HEK293 (cell line): ENCODE data around the gene SPECC1.
A peak's percentile ranks its signal among the peaks of the same experiment; 100 is the strongest.

Experiments used
- CTCF ChIA-PET: fragments of 350-600 bp; formaldehyde crosslinking; extraction: SDS; loops from one replicate; lab custom pipeline; 2021; ENCODE audit warnings: antibody characterized with exemption; lab: Yijun Ruan, JAX
- POLR2A ChIA-PET: fragments of 300-600 bp; formaldehyde crosslinking; extraction: SDS; loops from one replicate; lab custom pipeline; 2020; ENCODE audit warnings: antibody characterized with exemption, inconsistent platforms; lab: Yijun Ruan, JAX
- H3K27ac ChIP-seq: fragments of 200-500 bp; sonication (Bioruptor generic); 2 replicates; pipeline ENCODE4 v1.5.1; 2014; ENCODE audit warnings: low read depth, low read length, control low read depth, inconsistent platforms; ENCODE audit errors: extremely low read depth
- H3K36me3 ChIP-seq, 2 experiments: fragments of 200-500 bp in 1 of 2; sonication (Bioruptor generic) in 1 of 2; 1 replicate in 1 of 2; 2 replicates in 1 of 2; pipeline ENCODE4 v1.5.1; 2014 to 2017; ENCODE audit warnings: inconsistent platforms in 2 of 2, low read length in 2 of 2; ENCODE audit not compliant: control insufficient read depth in 2 of 2, insufficient read depth in 1 of 2
- H3K4me1 ChIP-seq: fragments of 200-500 bp; sonication (Bioruptor generic); 2 replicates; pipeline ENCODE4 v1.5.1; 2014; ENCODE audit warnings: mild to moderate bottlenecking, low read length, inconsistent platforms; ENCODE audit not compliant: control insufficient read depth, insufficient read depth
- H3K4me3 ChIP-seq: 2 replicates; pipeline ENCODE4 v1.5.1; 2011; ENCODE audit warnings: low read depth, mild to moderate bottlenecking, control low read depth, low read length, moderate library complexity
- H3K9me3 ChIP-seq: fragments of 200-500 bp; sonication (Bioruptor generic); 2 replicates; pipeline ENCODE4 v1.5.1; 2014; ENCODE audit warnings: low read depth, low read length, inconsistent platforms; ENCODE audit not compliant: control insufficient read depth, insufficient read depth
- ELK4 ChIP-seq: IDR thresholded peaks from 2 replicates; pipeline ENCODE4 v1.6.1; 2011; ENCODE audit warnings: mild to moderate bottlenecking, low read depth, low read length, borderline replicate concordance
- GLIS1 ChIP-seq: fragments of 450-650 bp; formaldehyde crosslinking; IDR thresholded peaks from 2 replicates; pipeline ENCODE4 v1.5.1; 2016; ENCODE audit warnings: missing biosample characterization, missing genetic modification characterization
- GLIS2 ChIP-seq: fragments of 450-650 bp; formaldehyde crosslinking; IDR thresholded peaks from 2 replicates; pipeline ENCODE4 v1.5.1; 2016; ENCODE audit warnings: missing biosample characterization, missing genetic modification characterization
- MEIS1 ChIP-seq: sonication (generic); formaldehyde crosslinking; IDR thresholded peaks from 2 replicates; pipeline ENCODE4 v1.8.1; 2022; ENCODE audit warnings: missing genetic modification reagents, mild to moderate bottlenecking, borderline replicate concordance
- MZF1 ChIP-seq: fragments of 450-650 bp; formaldehyde crosslinking; IDR thresholded peaks from 2 replicates; pipeline ENCODE4 v1.5.1; 2017; ENCODE audit warnings: missing biosample characterization, missing genetic modification characterization, borderline replicate concordance
- PRDM1 ChIP-seq: fragments of 450-650 bp; formaldehyde crosslinking; IDR thresholded peaks from 2 replicates; pipeline ENCODE4; 2016; ENCODE audit warnings: missing biosample characterization, missing genetic modification characterization
- PRDM4 ChIP-seq: fragments of 450-650 bp; formaldehyde crosslinking; IDR thresholded peaks from 2 replicates; pipeline ENCODE4 v1.5.1; 2017; ENCODE audit warnings: missing biosample characterization, missing genetic modification characterization
- YY1 ChIP-seq: fragments of 450-650 bp; formaldehyde crosslinking; IDR thresholded peaks from 2 replicates; pipeline ENCODE4 v1.5.1; 2018; ENCODE audit warnings: missing biosample characterization, missing genetic modification characterization
- ZFP69B ChIP-seq: fragments of 450-650 bp; formaldehyde crosslinking; IDR thresholded peaks from 2 replicates; pipeline ENCODE4 v1.5.1; 2016; ENCODE audit warnings: missing biosample characterization, missing genetic modification characterization
- ZNF114 ChIP-seq: fragments of 450-650 bp; formaldehyde crosslinking; IDR thresholded peaks from 2 replicates; pipeline ENCODE4 v1.5.0; 2017; ENCODE audit warnings: missing biosample characterization, missing genetic modification characterization
- ZNF140 ChIP-seq: fragments of 450-650 bp; formaldehyde crosslinking; IDR thresholded peaks from 2 replicates; pipeline ENCODE4 v1.5.1; 2016; ENCODE audit warnings: missing biosample characterization, missing genetic modification characterization
- ZNF174 ChIP-seq: fragments of 450-650 bp; formaldehyde crosslinking; IDR thresholded peaks from 2 replicates; pipeline ENCODE4 v1.5.0; 2017; ENCODE audit warnings: missing biosample characterization, mild to moderate bottlenecking, missing genetic modification characterization
- ZNF311 ChIP-seq: fragments of 450-650 bp; formaldehyde crosslinking; IDR thresholded peaks from 2 replicates; pipeline ENCODE4 v1.5.1; 2017; ENCODE audit warnings: missing biosample characterization, missing genetic modification characterization, borderline replicate concordance
- ZNF335 ChIP-seq: fragments of 450-650 bp; formaldehyde crosslinking; conservative IDR thresholded peaks from 2 replicates; pipeline ENCODE4 v1.5.1; 2016; ENCODE audit warnings: missing biosample characterization, missing genetic modification characterization
- ZNF394 ChIP-seq: fragments of 450-650 bp; formaldehyde crosslinking; IDR thresholded peaks from 2 replicates; pipeline ENCODE4 v1.5.1; 2016; ENCODE audit warnings: missing biosample characterization, missing genetic modification characterization, mild to moderate bottlenecking, moderate library complexity, borderline replicate concordance
- ZNF449 ChIP-seq: fragments of 450-650 bp; formaldehyde crosslinking; IDR thresholded peaks from 2 replicates; pipeline ENCODE4 v1.5.1; 2017; ENCODE audit warnings: missing biosample characterization, mild to moderate bottlenecking, missing genetic modification characterization, moderate library complexity
- ZNF510 ChIP-seq: fragments of 450-650 bp; formaldehyde crosslinking; IDR thresholded peaks from 2 replicates; pipeline ENCODE4 v1.5.1; 2018; ENCODE audit warnings: mild to moderate bottlenecking, missing genetic modification characterization, missing biosample characterization; ENCODE audit not compliant: insufficient replicate concordance
- ZNF629 ChIP-seq: fragments of 450-650 bp; formaldehyde crosslinking; IDR thresholded peaks from 2 replicates; pipeline ENCODE4 v1.5.1; 2017; ENCODE audit warnings: missing biosample characterization, missing genetic modification characterization
- ZNF660 ChIP-seq: fragments of 450-650 bp; IDR thresholded peaks from 2 replicates; pipeline ENCODE4 v1.5.1; 2018; ENCODE audit warnings: missing biosample characterization, mild to moderate bottlenecking, missing genetic modification characterization
- ZNF776 ChIP-seq: fragments of 450-650 bp; formaldehyde crosslinking; IDR thresholded peaks from 2 replicates; pipeline ENCODE4 v1.5.0; 2017; ENCODE audit warnings: missing biosample characterization, missing genetic modification characterization, borderline replicate concordance
- ZSCAN30 ChIP-seq: fragments of 450-650 bp; IDR thresholded peaks from 2 replicates; pipeline ENCODE4 v1.5.1; 2018; ENCODE audit warnings: missing biosample characterization, mild to moderate bottlenecking, missing genetic modification characterization, moderate library complexity
- TF ChIP-seq, protein P1 (sequence below): fragments of 450-650 bp; formaldehyde crosslinking; IDR thresholded peaks from 2 replicates; pipeline ENCODE4 v1.5.1; 2016; ENCODE audit warnings: missing biosample characterization, missing genetic modification characterization
- TF ChIP-seq, protein P2 (sequence below): fragments of 450-650 bp; formaldehyde crosslinking; IDR thresholded peaks from 2 replicates; pipeline ENCODE4 v1.5.1; 2016; ENCODE audit warnings: missing biosample characterization, missing genetic modification characterization

Gene SPECC1

GRCh38 chr17:20223808-20224328, 214.7 kb downstream of the SPECC1 start (continued):
- TF ChIP-seq PRDM1 (tag by site-specific recombination) (peak; percentile 61), ZNF629 (tag by site-specific recombination) (peak; percentile 55; the same call in 1 of the 2 replicates), ZNF114 (tag by site-specific recombination) (no peak)
- TF ChIP-seq, protein P1, sequence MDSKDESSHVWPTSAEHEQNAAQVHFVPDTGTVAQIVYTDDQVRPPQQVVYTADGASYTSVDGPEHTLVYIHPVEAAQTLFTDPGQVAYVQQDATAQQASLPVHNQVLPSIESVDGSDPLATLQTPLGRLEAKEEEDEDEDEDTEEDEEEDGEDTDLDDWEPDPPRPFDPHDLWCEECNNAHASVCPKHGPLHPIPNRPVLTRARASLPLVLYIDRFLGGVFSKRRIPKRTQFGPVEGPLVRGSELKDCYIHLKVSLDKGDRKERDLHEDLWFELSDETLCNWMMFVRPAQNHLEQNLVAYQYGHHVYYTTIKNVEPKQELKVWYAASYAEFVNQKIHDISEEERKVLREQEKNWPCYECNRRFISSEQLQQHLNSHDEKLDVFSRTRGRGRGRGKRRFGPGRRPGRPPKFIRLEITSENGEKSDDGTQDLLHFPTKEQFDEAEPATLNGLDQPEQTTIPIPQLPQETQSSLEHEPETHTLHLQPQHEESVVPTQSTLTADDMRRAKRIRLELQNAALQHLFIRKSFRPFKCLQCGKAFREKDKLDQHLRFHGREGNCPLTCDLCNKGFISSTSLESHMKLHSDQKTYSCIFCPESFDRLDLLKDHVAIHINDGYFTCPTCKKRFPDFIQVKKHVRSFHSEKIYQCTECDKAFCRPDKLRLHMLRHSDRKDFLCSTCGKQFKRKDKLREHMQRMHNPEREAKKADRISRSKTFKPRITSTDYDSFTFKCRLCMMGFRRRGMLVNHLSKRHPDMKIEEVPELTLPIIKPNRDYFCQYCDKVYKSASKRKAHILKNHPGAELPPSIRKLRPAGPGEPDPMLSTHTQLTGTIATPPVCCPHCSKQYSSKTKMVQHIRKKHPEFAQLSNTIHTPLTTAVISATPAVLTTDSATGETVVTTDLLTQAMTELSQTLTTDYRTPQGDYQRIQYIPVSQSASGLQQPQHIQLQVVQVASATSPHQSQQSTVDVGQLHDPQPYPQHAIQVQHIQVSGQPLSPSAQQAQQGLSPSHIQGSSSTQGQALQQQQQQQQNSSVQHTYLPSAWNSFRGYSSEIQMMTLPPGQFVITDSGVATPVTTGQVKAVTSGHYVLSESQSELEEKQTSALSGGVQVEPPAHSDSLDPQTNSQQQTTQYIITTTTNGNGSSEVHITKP (tag by site-specific recombination) = peak; percentile 49

DNA sequence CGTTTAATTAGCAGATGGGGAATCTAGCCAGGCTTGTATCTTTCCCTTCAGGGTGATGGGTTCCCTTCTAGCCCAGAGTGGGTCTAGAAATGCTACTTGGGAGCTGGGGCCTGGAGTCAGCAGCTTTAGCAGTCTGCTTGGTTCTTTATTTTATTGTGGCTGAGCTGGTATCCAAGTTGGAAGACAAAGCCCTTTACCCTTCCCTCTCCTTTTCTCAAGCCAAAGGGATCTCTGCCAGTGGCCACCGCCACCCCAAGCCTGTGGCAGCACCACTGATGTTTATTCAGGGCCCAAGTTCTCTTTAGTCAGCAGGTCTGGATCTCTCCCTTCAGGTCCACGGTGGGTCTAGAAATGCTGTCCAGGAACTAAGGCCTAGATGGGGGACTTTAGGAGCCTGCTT, 215.2 kb downstream of the SPECC1 start:
- POLR2A ChIA-PET = no interaction called here
- H3K27ac ChIP-seq = peak overlapping the region; percentile 56; the same call in 1 of the 2 replicates

More for the DNA sequence above, 215.2 kb downstream of the SPECC1 start:
- no peak overlapping the region for H3K4me3 ChIP-seq
- CTCF ChIA-PET = interaction anchor here (0.7 to 5.3 kb wide), 7 partner anchors 9 to 104 kb away, joined by 3 to 56 read pairs (median 4); no protein-coding TSS in a partner anchor
- TF ChIP-seq MEIS1 = no peak
- no peak for TF ChIP-seq ZNF335 (tag by site-specific recombination)
- no peak for TF ChIP-seq ELK4
- no peak for TF ChIP-seq ZNF660
- no peak for TF ChIP-seq ZSCAN30 (tag by site-specific recombination)
- no peak for TF ChIP-seq YY1 (tag by site-specific recombination)
- no peak for TF ChIP-seq ZNF140 (tag by site-specific recombination)
- TF ChIP-seq, protein P2, sequence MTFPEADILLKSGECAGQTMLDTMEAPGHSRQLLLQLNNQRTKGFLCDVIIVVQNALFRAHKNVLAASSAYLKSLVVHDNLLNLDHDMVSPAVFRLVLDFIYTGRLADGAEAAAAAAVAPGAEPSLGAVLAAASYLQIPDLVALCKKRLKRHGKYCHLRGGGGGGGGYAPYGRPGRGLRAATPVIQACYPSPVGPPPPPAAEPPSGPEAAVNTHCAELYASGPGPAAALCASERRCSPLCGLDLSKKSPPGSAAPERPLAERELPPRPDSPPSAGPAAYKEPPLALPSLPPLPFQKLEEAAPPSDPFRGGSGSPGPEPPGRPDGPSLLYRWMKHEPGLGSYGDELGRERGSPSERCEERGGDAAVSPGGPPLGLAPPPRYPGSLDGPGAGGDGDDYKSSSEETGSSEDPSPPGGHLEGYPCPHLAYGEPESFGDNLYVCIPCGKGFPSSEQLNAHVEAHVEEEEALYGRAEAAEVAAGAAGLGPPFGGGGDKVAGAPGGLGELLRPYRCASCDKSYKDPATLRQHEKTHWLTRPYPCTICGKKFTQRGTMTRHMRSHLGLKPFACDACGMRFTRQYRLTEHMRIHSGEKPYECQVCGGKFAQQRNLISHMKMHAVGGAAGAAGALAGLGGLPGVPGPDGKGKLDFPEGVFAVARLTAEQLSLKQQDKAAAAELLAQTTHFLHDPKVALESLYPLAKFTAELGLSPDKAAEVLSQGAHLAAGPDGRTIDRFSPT (tag by site-specific recombination) = no peak
- no peak for TF ChIP-seq GLIS1 (tag by site-specific recombination)
- no peak for TF ChIP-seq ZNF776 (tag by site-specific recombination)
- no peak for TF ChIP-seq ZNF174 (tag by site-specific recombination)
- TF ChIP-seq ZNF394 (tag by site-specific recombination) = no peak
- TF ChIP-seq ZNF311 (tag by site-specific recombination) = no peak
- no peak for TF ChIP-seq ZNF449
- TF ChIP-seq ZFP69B (tag by site-specific recombination) = no peak
- TF ChIP-seq ZNF510 (tag by site-specific recombination) = no peak
- TF ChIP-seq GLIS2 = no peak
- no peak for TF ChIP-seq MZF1
- TF ChIP-seq PRDM4 (tag by site-specific recombination) = no peak
- no peak for TF ChIP-seq ZNF114 (tag by site-specific recombination)
- peaks cover 4% of the 10 kb centered on the region; the same call in 1 of the 2 replicates for H3K4me1 ChIP-seq
- no peaks in the 10 kb centered on the region for H3K9me3 ChIP-seq
- H3K36me3 ChIP-seq = peaks cover 3 to 13% of the 10 kb centered on the region in 2 experiments; a peak in 2 of 3 replicates
